HFF-Myc (cell line): ENCODE measurements around the gene UBQLN4.

Experiments used
- DNase-seq: peaks from one replicate; pipeline ENCODE4 v3.0.0-alpha.2; 2011; ENCODE audit warnings: low read depth; ENCODE audit errors: extremely low read depth
- H3K4me3 ChIP-seq: replicated peaks from 2 replicates; pipeline ENCODE4 v1.5.1; 2011; ENCODE audit warnings: low read depth, mild to moderate bottlenecking, control low read depth, low read length
- CTCF ChIP-seq: IDR thresholded peaks from 2 replicates; pipeline ENCODE4 v1.5.1; 2012; ENCODE audit warnings: mild to moderate bottlenecking, low read depth, low read length, control low read depth; ENCODE audit errors: missing control alignments

UBQLN4 gene

GRCh38 chr1:156063997-156064285 is 10.3 kb upstream of the UBQLN4 start:
- no peak for TF ChIP-seq CTCF
- no peak for DNase-seq
- no peak overlapping the region for H3K4me3 ChIP-seq

- no peak overlapping the region for H3K4me3 ChIP-seq
- DNase-seq: no peak
- no peak for TF ChIP-seq CTCF
These were observed 8.6 kb upstream of the UBQLN4 start for GRCh38 chr1:156062189-156062588.

- DNase-seq: no peak
- no peak for TF ChIP-seq CTCF
- H3K4me3 ChIP-seq: no peak within 1 kb of the TSS
These were observed 7.5 kb upstream of the UBQLN4 start, which contains the start of gene RAB25 for GRCh38 chr1:156060937-156061636. TSS of gene RAB25 (plus strand) at chr1:156061160. CDS start at chr1:156061401, 241 bp downstream.

GRCh38 chr1:156056326-156056849 is 2.8 kb upstream of the UBQLN4 start:
- DNase-seq: no peak
- no peak overlapping the region for H3K4me3 ChIP-seq

GRCh38 chr1:156055281-156056048 is 1.9 kb upstream of the UBQLN4 start:
- H3K4me3 ChIP-seq: peak overlapping the region; percentile 83
- TF ChIP-seq CTCF: no peak
- no peak for DNase-seq

More at GRCh38 chr1:156056326-156056849, 2.8 kb upstream of the UBQLN4 start:
- TF ChIP-seq CTCF: no peak

GRCh38 chr1:156054500-156055280 is 1.1 kb upstream of the UBQLN4 start, which contains the start of gene LAMTOR2:
TSS of gene LAMTOR2 (plus strand) at chr1:156054782. CDS start at chr1:156054890, 108 bp downstream.
- TF ChIP-seq CTCF: no peak
- peak; percentile 92 for DNase-seq

More at GRCh38 chr1:156054500-156055280, 1.1 kb upstream of the UBQLN4 start, which contains the start of gene LAMTOR2:
- peak within 1 kb of the TSS; percentile 83 for H3K4me3 ChIP-seq
